Lung (tissue), 10 donors: ENCODE data around the gene NELFE. TPM values are rescaled to one million over a fixed set of nuclear protein-coding genes. Genes with fewer than 3 reads are reported as not detected.
"Not testable (repeated sequence)": the region's sequence is repeated elsewhere in the genome, so short reads cannot be mapped to it uniquely, and the experiment has no call there.

ENCODE experiments used
- ATAC-seq: fragments of 200-7000 bp; cut with Tn5 transposase; one replicate; pipeline ENCODE4 v1.9.1; 2020; ENCODE audit warnings: moderate number of reproducible peaks; ENCODE audit not compliant: insufficient read depth, low FRiP score
- DNase-seq, 3 donors: peaks; one replicate each; pipeline ENCODE4 v3.0.0-alpha.2; 2013 to 2017
- H3K27ac ChIP-seq, 2 donors: one replicate each; pipeline ENCODE4 v1.5.1; 2013; ENCODE audit warnings: mild to moderate bottlenecking in 2 of 2, moderate library complexity in 2 of 2, control low read depth in 1 of 2, inconsistent platforms in 1 of 2, low read depth in 1 of 2, low read length in 1 of 2
- H3K27me3 ChIP-seq, 3 donors: one replicate each; pipeline ENCODE4 v1.5.1; 2013; ENCODE audit warnings: low read length in 2 of 3; ENCODE audit not compliant: control insufficient read depth in 3 of 3, insufficient read depth in 3 of 3
- H3K36me3 ChIP-seq, 4 donors: one replicate each; pipeline ENCODE4 v1.5.1; 2013; ENCODE audit warnings: low read length in 4 of 4, mild to moderate bottlenecking in 1 of 4, moderate library complexity in 1 of 4; ENCODE audit not compliant: control insufficient read depth in 4 of 4, insufficient read depth in 4 of 4
- H3K4me1 ChIP-seq, 5 donors: one replicate each; pipeline ENCODE4 v1.5.1; 2013; ENCODE audit warnings: low read length in 5 of 5, mild to moderate bottlenecking in 2 of 5, moderate library complexity in 1 of 5; ENCODE audit not compliant: control insufficient read depth in 5 of 5, insufficient read depth in 5 of 5
- H3K4me3 ChIP-seq: one replicate; pipeline ENCODE4 v1.5.1; 2013; ENCODE audit warnings: mild to moderate bottlenecking, control low read depth, moderate library complexity
- H3K9ac ChIP-seq, 2 donors: one replicate each; pipeline ENCODE4 v1.5.1; 2013; ENCODE audit warnings: low read length in 2 of 2, control low read depth in 1 of 2; ENCODE audit not compliant: insufficient read depth in 1 of 2
- H3K9me3 ChIP-seq, 4 donors: one replicate each; pipeline ENCODE4 v1.5.1; 2013; ENCODE audit warnings: low read length in 3 of 4, mild to moderate bottlenecking in 1 of 4, moderate library complexity in 1 of 4; ENCODE audit not compliant: control insufficient read depth in 4 of 4, insufficient read depth in 3 of 4
- WGBS, 2 donors: extraction: QIAGEN DNeasy Blood & Tissue Kit; methylation state at CpG; one replicate each; pipeline ENCODE4 v1.1.7; 2013; 5-methylcytosine and 5-hydroxymethylcytosine counted together
- polyA plus RNA-seq, 2 donors: library from polyadenylated mRNA; stranded (reverse); fragments of 200-250 nt; gene quantifications; one replicate each; pipeline ENCODE4 v1.2.1, GENCODE V29; 2013
- total RNA-seq, 2 donors: library from RNA; depleted of rRNA in 1 of 2; stranded (reverse); fragments of >200 nt in 1 of 2; gene quantifications; one replicate each; pipeline ENCODE4 v1.2.1, GENCODE V29; 2014 to 2021
- donor health status: Bipolar disorder and iron deficiency.
- donor health status: healthy.
- donor health status: DM: yes; HTN: yes; CAD: no.

Gene NELFE
- total and polyA plus RNA-seq, 4 donors, result 53.1 to 69.0 (median 58.7) TPM

- not testable (repeated sequence) for H3K36me3 ChIP-seq, H3K27ac ChIP-seq, H3K27me3 ChIP-seq, DNase-seq, H3K4me3 ChIP-seq, ATAC-seq, H3K4me1 ChIP-seq, H3K9me3 ChIP-seq, H3K9ac ChIP-seq
- 32 to 79% methylated on average over 2 to 4 of the region's 4 CpGs for WGBS, 2 donors
Observed at GRCh38 chr6:32004393-32004792, 45.6 kb upstream of the NELFE start.

- H3K36me3 ChIP-seq, DNase-seq, H3K9ac ChIP-seq, H3K4me1 ChIP-seq, H3K27me3 ChIP-seq, ATAC-seq, H3K4me3 ChIP-seq, H3K9me3 ChIP-seq, H3K27ac ChIP-seq: not testable (repeated sequence)
- no CpG with 5 or more reads among the region's 7 CpGs for WGBS, 2 donors
Observed at GRCh38 chr6:32003301-32003700, 44.5 kb upstream of the NELFE start.

- not testable (repeated sequence) for H3K27me3 ChIP-seq
Observed at GRCh38 chr6:32002546-32003268, 43.9 kb upstream of the NELFE start.

GRCh38 chr6:31996385-31996784 is 37.6 kb upstream of the NELFE start:
- WGBS, 2 donors, result 91 to 96% methylated on average over 5 to 6 of the region's 6 CpGs
- H3K4me1 ChIP-seq, H3K9me3 ChIP-seq, ATAC-seq, H3K4me3 ChIP-seq, H3K9ac ChIP-seq, H3K27ac ChIP-seq, H3K27me3 ChIP-seq, DNase-seq, H3K36me3 ChIP-seq: not testable (repeated sequence)

More at GRCh38 chr6:32002546-32003268, 43.9 kb upstream of the NELFE start:
- not testable (repeated sequence) for H3K9ac ChIP-seq, H3K27ac ChIP-seq, ATAC-seq, DNase-seq, H3K4me1 ChIP-seq, H3K4me3 ChIP-seq, H3K9me3 ChIP-seq, H3K36me3 ChIP-seq
- no CpG with 5 or more reads among the region's 15 CpGs for WGBS, 2 donors

- WGBS, 2 donors, result 97 to 100% methylated on average over 7 to 9 of the region's 14 CpGs
- H3K4me1 ChIP-seq, ATAC-seq, H3K36me3 ChIP-seq, H3K9ac ChIP-seq, H3K27me3 ChIP-seq, H3K27ac ChIP-seq, H3K9me3 ChIP-seq, H3K4me3 ChIP-seq, DNase-seq: not testable (repeated sequence)
Observed at GRCh38 chr6:31994421-31994820, 35.6 kb upstream of the NELFE start.

- not testable (repeated sequence) for H3K9ac ChIP-seq, H3K4me3 ChIP-seq, ATAC-seq, H3K9me3 ChIP-seq, H3K27ac ChIP-seq, H3K36me3 ChIP-seq, H3K4me1 ChIP-seq, DNase-seq, H3K27me3 ChIP-seq
- no CpG with 5 or more reads among the region's 10 CpGs for WGBS, 2 donors
Observed at GRCh38 chr6:31989363-31989762, 30.6 kb upstream of the NELFE start.

- not testable (repeated sequence) for H3K36me3 ChIP-seq, DNase-seq, H3K9ac ChIP-seq, H3K9me3 ChIP-seq, H3K27ac ChIP-seq, ATAC-seq, H3K4me3 ChIP-seq, H3K4me1 ChIP-seq, H3K27me3 ChIP-seq
- WGBS, 2 donors, result no CpG with 5 or more reads among the region's 7 CpGs
Observed at GRCh38 chr6:31981744-31982143, 23.0 kb upstream of the NELFE start, which contains the start of gene C4A. Gene C4A, plus strand, starts transcription at chr6:31982057. Its CDS starts 51 bp downstream, at chr6:31982108.

GRCh38 chr6:31980998-31981397 is 22.2 kb upstream of the NELFE start:
- not testable (repeated sequence) for H3K4me3 ChIP-seq, DNase-seq, H3K4me1 ChIP-seq, H3K9me3 ChIP-seq, ATAC-seq, H3K27me3 ChIP-seq, H3K9ac ChIP-seq, H3K27ac ChIP-seq
- peaks cover 0 to 10% (median 7%) of the 10 kb centered on the region in 4 donors for H3K36me3 ChIP-seq
- no CpG with 5 or more reads among the region's 5 CpGs for WGBS, 2 donors
